Spleen (tissue), 7 donors: ENCODE data around the gene CASP6.

Source experiments
- POLR2A ChIP-seq, 3 donors: fragments of 450-650 bp; IDR thresholded peaks; one replicate each; pipeline ENCODE4 v1.5.1; 2017; ENCODE audit warnings: antibody characterized with exemption in 3 of 3, mild to moderate bottlenecking in 1 of 3
- POLR2AphosphoS5 ChIP-seq, 3 donors: sonication (generic); formaldehyde crosslinking; IDR thresholded peaks; one replicate each; pipeline ENCODE4 v1.5.1; 2017; ENCODE audit warnings: antibody characterized with exemption in 3 of 3
- TF ChIP-seq, protein P1 (sequence below), 11 experiments: fragments of 200-600 bp in 7 of 11; fragments of 450-650 bp in 4 of 11; sonication (generic) in 4 of 11; IDR thresholded peaks in 8 of 11; conservative IDR thresholded peaks in 3 of 11; 1 replicate in 7 of 11; 2 replicates in 4 of 11; pipeline versions ENCODE4 v1.4.0 to v1.8.0; 2016 to 2021; ENCODE audit warnings: antibody characterized with exemption in 11 of 11, inconsistent platforms in 4 of 11, mild to moderate bottlenecking in 1 of 11
- donor health status: DM: no; HTN: no; CAD: no; lungs with moderate emphysema.
- donor health status: DM: no; HTN: no; CAD: no.
- donor health status: DM: no; HTN: no; CAD: no.

DNA sequence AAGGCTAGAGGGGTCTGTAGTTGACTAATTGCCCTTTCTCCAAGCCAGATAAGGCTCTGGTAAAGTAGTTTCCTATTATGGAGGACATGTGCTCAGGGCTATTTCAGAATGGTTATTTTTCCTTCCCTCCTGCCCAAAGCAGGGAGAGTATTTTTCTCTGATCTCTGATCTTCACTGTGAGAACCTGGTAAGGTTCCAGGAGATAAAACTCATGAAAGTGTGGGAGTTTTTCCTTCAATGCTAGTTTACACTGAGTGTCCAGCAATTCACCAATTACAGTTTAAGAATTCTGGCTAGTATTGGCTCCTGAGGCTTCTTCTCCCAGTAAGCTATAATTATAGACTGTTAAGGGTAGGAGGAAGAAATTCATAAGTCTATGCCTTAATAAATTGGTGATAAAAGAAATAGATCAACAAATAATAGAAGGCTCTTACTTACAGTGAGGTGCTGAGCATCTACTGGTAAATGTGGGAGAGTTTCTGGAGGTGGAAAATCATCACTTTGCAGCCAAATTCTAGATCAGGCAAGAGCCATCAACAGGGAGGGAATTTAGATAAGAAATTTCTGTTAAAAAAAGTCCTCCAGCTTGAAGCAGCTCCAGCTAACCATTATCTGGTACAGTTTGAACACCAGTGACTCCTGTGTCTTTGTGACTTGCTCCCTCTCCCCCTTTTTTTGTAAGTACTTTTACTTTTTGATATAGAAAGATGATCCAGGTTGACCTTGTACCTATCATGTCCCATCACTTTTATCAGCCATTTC is 30.9 kb downstream of the CASP6 start:
- TF ChIP-seq POLR2A (IDR thresholded peaks at IDR 0.05): no peak
- TF ChIP-seq POLR2AphosphoS5 (IDR thresholded peaks at IDR 0.05): no peak
- TF ChIP-seq, protein P1, sequence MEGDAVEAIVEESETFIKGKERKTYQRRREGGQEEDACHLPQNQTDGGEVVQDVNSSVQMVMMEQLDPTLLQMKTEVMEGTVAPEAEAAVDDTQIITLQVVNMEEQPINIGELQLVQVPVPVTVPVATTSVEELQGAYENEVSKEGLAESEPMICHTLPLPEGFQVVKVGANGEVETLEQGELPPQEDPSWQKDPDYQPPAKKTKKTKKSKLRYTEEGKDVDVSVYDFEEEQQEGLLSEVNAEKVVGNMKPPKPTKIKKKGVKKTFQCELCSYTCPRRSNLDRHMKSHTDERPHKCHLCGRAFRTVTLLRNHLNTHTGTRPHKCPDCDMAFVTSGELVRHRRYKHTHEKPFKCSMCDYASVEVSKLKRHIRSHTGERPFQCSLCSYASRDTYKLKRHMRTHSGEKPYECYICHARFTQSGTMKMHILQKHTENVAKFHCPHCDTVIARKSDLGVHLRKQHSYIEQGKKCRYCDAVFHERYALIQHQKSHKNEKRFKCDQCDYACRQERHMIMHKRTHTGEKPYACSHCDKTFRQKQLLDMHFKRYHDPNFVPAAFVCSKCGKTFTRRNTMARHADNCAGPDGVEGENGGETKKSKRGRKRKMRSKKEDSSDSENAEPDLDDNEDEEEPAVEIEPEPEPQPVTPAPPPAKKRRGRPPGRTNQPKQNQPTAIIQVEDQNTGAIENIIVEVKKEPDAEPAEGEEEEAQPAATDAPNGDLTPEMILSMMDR (IDR thresholded peaks at IDR 0.05 in 8 of 11, conservative IDR thresholded peaks at IDR 0.05 in 3 of 11): no peak
